WTC11 (cell line): ENCODE measurements around the gene CLNK. TPM values are rescaled to one million over a fixed set of nuclear protein-coding genes. Genes with fewer than 3 reads are reported as not detected.

Experiments
- ATAC-seq: fragments of 200-7000 bp; cut with Tn5 transposase; 2 replicates; pipeline ENCODE4 v1.10.0; 2021; ENCODE audit warnings: mild to moderate bottlenecking, moderate library complexity
- CTCF ChIA-PET: fragments of 300-600 bp; sonication (Branson Sonifier 250); formaldehyde crosslinking; loops from one replicate; lab custom pipeline; 2021; ENCODE audit warnings: antibody characterized with exemption; lab: Charles Lee
- POLR2A ChIA-PET: fragments of 350-600 bp; sonication (Branson Sonifier 250); formaldehyde crosslinking; loops from one replicate; lab custom pipeline; 2021; ENCODE audit warnings: antibody characterized with exemption; lab: Charles Lee
- DNase-seq: peaks from one replicate; pipeline ENCODE4 v3.0.0; 2021; ENCODE audit warnings: low spot score
- H3K27ac Mint-ChIP-seq: 2 replicates; pipeline ENCODE4 v1.8.0; 2021; ENCODE audit warnings: mixed read lengths
- H3K27me3 Mint-ChIP-seq: 2 replicates; pipeline ENCODE4 v1.8.0; 2021; ENCODE audit warnings: low read depth, mild to moderate bottlenecking, moderate library complexity, mixed read lengths
- H3K36me3 Mint-ChIP-seq: 2 replicates; pipeline ENCODE4 v1.8.0; 2021; ENCODE audit warnings: mixed read lengths
- H3K4me1 Mint-ChIP-seq: 2 replicates; pipeline ENCODE4 v1.8.0; 2022; ENCODE audit warnings: mixed read lengths
- H3K4me3 Mint-ChIP-seq: 2 replicates; pipeline ENCODE4 v1.8.0; 2021; ENCODE audit warnings: mild to moderate bottlenecking, moderate library complexity, mixed read lengths
- H3K9me3 Mint-ChIP-seq: 2 replicates; pipeline ENCODE4 v1.8.0; 2021; ENCODE audit warnings: mixed read lengths
- CREB1 ChIP-seq: sonication (generic); formaldehyde crosslinking; IDR thresholded peaks from 2 replicates; pipeline ENCODE4 v1.8.0; 2023; ENCODE audit warnings: mild to moderate bottlenecking, missing genetic modification reagents
- E2F4 ChIP-seq: sonication (generic); formaldehyde crosslinking; IDR thresholded peaks from 2 replicates; pipeline ENCODE4 v1.8.1; 2022; ENCODE audit warnings: low read depth, mild to moderate bottlenecking, moderate library complexity, missing genetic modification reagents, borderline replicate concordance
- EMX1 ChIP-seq: fragments of 250-450 bp; sonication (Bioruptor Pico); IDR thresholded peaks from 2 replicates; pipeline ENCODE4 v1.8.0; 2021; ENCODE audit warnings: mild to moderate bottlenecking
- FOXK1 ChIP-seq: sonication (generic); formaldehyde crosslinking; IDR thresholded peaks from 2 replicates; pipeline ENCODE4 v1.8.0; 2022; ENCODE audit warnings: mild to moderate bottlenecking, moderate library complexity, missing genetic modification reagents
- FOXP4 ChIP-seq: sonication (generic); formaldehyde crosslinking; IDR thresholded peaks from 2 replicates; pipeline ENCODE4 v1.8.0; 2022; ENCODE audit warnings: mild to moderate bottlenecking, missing genetic modification reagents
- GRHL2 ChIP-seq: fragments of 250-450 bp; sonication (Bioruptor Pico); IDR thresholded peaks from 2 replicates; pipeline ENCODE4 v1.8.0; 2022; ENCODE audit warnings: mild to moderate bottlenecking, moderate library complexity; ENCODE audit not compliant: insufficient replicate concordance, severe bottlenecking
- JUN ChIP-seq: sonication (generic); formaldehyde crosslinking; IDR thresholded peaks from 2 replicates; pipeline ENCODE4 v1.8.0; 2023; ENCODE audit warnings: mild to moderate bottlenecking, missing genetic modification reagents
- MXD4 ChIP-seq: fragments of 250-450 bp; sonication (Bioruptor Pico); IDR thresholded peaks from 2 replicates; pipeline ENCODE4 v1.8.0; 2021; ENCODE audit warnings: mild to moderate bottlenecking, moderate library complexity, borderline replicate concordance
- NR3C1 ChIP-seq: sonication (generic); formaldehyde crosslinking; conservative IDR thresholded peaks from 2 replicates; pipeline ENCODE4 v1.8.1; 2023; ENCODE audit warnings: low read depth, mild to moderate bottlenecking, missing genetic modification reagents
- RELA ChIP-seq: sonication (generic); formaldehyde crosslinking; IDR thresholded peaks from 2 replicates; pipeline ENCODE4 v1.8.1; 2022; ENCODE audit warnings: missing genetic modification reagents, mild to moderate bottlenecking, borderline replicate concordance
- SMAD3 ChIP-seq: sonication (generic); formaldehyde crosslinking; IDR thresholded peaks from 2 replicates; pipeline ENCODE4 v1.8.0; 2022; ENCODE audit warnings: missing genetic modification reagents, mild to moderate bottlenecking, borderline replicate concordance
- STAT6 ChIP-seq: sonication (generic); formaldehyde crosslinking; conservative IDR thresholded peaks from 2 replicates; pipeline ENCODE4 v1.8.1; 2023; ENCODE audit warnings: mild to moderate bottlenecking, low read depth, missing genetic modification reagents, moderate library complexity
- TCF7 ChIP-seq: sonication (generic); formaldehyde crosslinking; IDR thresholded peaks from 2 replicates; pipeline ENCODE4 v1.8.0; 2022; ENCODE audit warnings: mild to moderate bottlenecking, low read depth, missing genetic modification reagents, moderate library complexity
- TEAD1 ChIP-seq: sonication (generic); formaldehyde crosslinking; IDR thresholded peaks from 2 replicates; pipeline ENCODE4 v1.8.0; 2022; ENCODE audit warnings: mild to moderate bottlenecking, missing genetic modification reagents
- USF1 ChIP-seq: sonication (generic); formaldehyde crosslinking; IDR thresholded peaks from 2 replicates; pipeline ENCODE4 v1.8.0; 2022; ENCODE audit warnings: mild to moderate bottlenecking, missing genetic modification reagents
- ZNF232 ChIP-seq: sonication (generic); formaldehyde crosslinking; IDR thresholded peaks from 2 replicates; pipeline ENCODE4 v1.8.0; 2022; ENCODE audit warnings: mild to moderate bottlenecking, missing genetic modification reagents
- ZNF263 ChIP-seq: sonication (generic); formaldehyde crosslinking; IDR thresholded peaks from 2 replicates; pipeline ENCODE4 v1.8.1; 2022; ENCODE audit warnings: low read depth, mild to moderate bottlenecking, moderate library complexity, missing genetic modification reagents
- ZSCAN18 ChIP-seq: fragments of 250-450 bp; sonication (Bioruptor Pico); IDR thresholded peaks from 2 replicates; pipeline ENCODE4 v2.1.2; 2022; ENCODE audit warnings: mild to moderate bottlenecking, moderate library complexity
- total RNA-seq: library from RNA; stranded (reverse); gene quantifications from 3 replicates; pipeline ENCODE4 v1.2.3, GENCODE V29; 2021

CLNK gene
- total RNA-seq, 1 experiment from 2014 or later: not detected

- no peak for TF ChIP-seq FOXP4 (CRISPR knock-in tag)
- no peak for TF ChIP-seq MXD4 (CRISPR knock-in tag)
- TF ChIP-seq USF1 (CRISPR knock-in tag): no peak
- no peak for TF ChIP-seq NR3C1 (CRISPR knock-in tag)
Measured at GRCh38 chr4:10442976-10443375, 241.6 kb downstream of the CLNK start (continued).

GRCh38 chr4:10441512-10441911 lies 243.1 kb downstream of the CLNK start:
- H3K36me3 Mint-ChIP-seq: peaks cover 41% of the 10 kb centered on the region
- H3K27ac Mint-ChIP-seq: no peak overlapping the region
- no peak overlapping the region for H3K4me3 Mint-ChIP-seq
- POLR2A ChIA-PET: no interaction called here
- ATAC-seq: peak; percentile 67
- no peak for TF ChIP-seq STAT6 (CRISPR knock-in tag)
- no peak for TF ChIP-seq E2F4 (CRISPR knock-in tag)
- TF ChIP-seq TCF7 (CRISPR knock-in tag): no peak
- no peak for TF ChIP-seq SMAD3 (CRISPR knock-in tag)
- TF ChIP-seq RELA (CRISPR knock-in tag): no peak
- no peak for TF ChIP-seq EMX1 (CRISPR knock-in tag)
- TF ChIP-seq GRHL2 (CRISPR knock-in tag): no peak
- TF ChIP-seq ZNF232 (CRISPR knock-in tag): no peak
- TF ChIP-seq JUN (CRISPR knock-in tag): no peak
- TF ChIP-seq ZNF263 (CRISPR knock-in tag): no peak
- no peak for TF ChIP-seq ZSCAN18 (CRISPR knock-in tag)
- TF ChIP-seq FOXK1: no peak
- TF ChIP-seq MXD4 (CRISPR knock-in tag): no peak
- TF ChIP-seq TEAD1 (CRISPR knock-in tag): no peak
- TF ChIP-seq CREB1 (CRISPR knock-in tag): no peak
- H3K9me3 Mint-ChIP-seq: peaks cover 16% of the 10 kb centered on the region
- peaks cover 12% of the 10 kb centered on the region for H3K4me1 Mint-ChIP-seq
- H3K27me3 Mint-ChIP-seq: no peaks in the 10 kb centered on the region; the same call in 1 of the 2 replicates
- peak; percentile 13 for DNase-seq
- CTCF ChIA-PET: interaction anchor here (1.6 to 2.9 kb wide), 2 partner anchors 20 to 96 kb away, joined by 4 to 11 read pairs; no protein-coding TSS in a partner anchor
